ENCODE results near the gene PTK7. TPM values are rescaled to one million over a fixed set of nuclear protein-coding genes. Genes with fewer than 3 reads are reported as not detected.

The PTK7 gene
- total and polyA plus RNA-seq, 2 donors (not counting 3 experiments of a cell fraction or from before 2014, with no cell fraction given), result 41.9 to 65.6 TPM

- Histone ChIP-seq H3K9me3 (replicated peaks; ENCODE audit: control insufficient read depth, insufficient read depth, low read length) (no peaks in the 10 kb centered on the region), H3K9ac (replicated peaks; ENCODE audit: extremely low read depth, insufficient read depth, low read length) (peak overlapping the region; percentile 47), H3K9me1 (replicated peaks; ENCODE audit: control insufficient read depth, extremely low read depth, insufficient read depth, low read length) (no peaks in the 10 kb centered on the region)
These were observed 21.7 kb upstream of the PTK7 start for GRCh38 chr6:43054206-43054943.

More at GRCh38 chr6:43054206-43054943, 21.7 kb upstream of the PTK7 start:
- peak overlapping the region in 2 of 3 experiments; percentile 40 to 64 for H3K4me3 ChIP-seq (replicated peaks in 1 of 3; ENCODE audit: insufficient read depth in 1 of 3, low read depth in 1 of 3, low read length in 3 of 3)
- H3K36me3 ChIP-seq (ENCODE audit: control insufficient read depth in 2 of 2, extremely low read depth in 1 of 2, insufficient read depth in 2 of 2, low read length in 2 of 2), result peaks cover 0 to 7% of the 10 kb centered on the region in 2 experiments
- FAIRE-seq (no peak), DNase-seq (ENCODE audit: low read depth, low spot score) (peak; percentile 13)
- H3K79me2 ChIP-seq (ENCODE audit: control insufficient read depth, insufficient read depth, low read length), result peaks cover 14% of the 10 kb centered on the region
- H4K20me1 ChIP-seq (replicated peaks; ENCODE audit: control insufficient read depth, extremely low read depth, insufficient read depth, low read length), result no peaks in the 10 kb centered on the region
- no peaks in the 10 kb centered on the region for H3K27me3 ChIP-seq (ENCODE audit: control insufficient read depth in 2 of 2, insufficient read depth in 2 of 2, low read length in 2 of 2)
- dilution Hi-C loops (cut with MboI; ENCODE audit: extremely low pct_ligation_motif_present, low sequenced_read_pairs), result no loop called here
- H3K4me1 ChIP-seq (ENCODE audit: control insufficient read depth, extremely low read depth, insufficient read depth, low read length), result peaks cover 19% of the 10 kb centered on the region
- ChIA-PET POLR2A (interaction anchor here (0.6 to 1.7 kb wide), 6 partner anchors 32 to 315 kb away, joined by 3 to 7 read pairs (median 4); partner anchors contain the start of genes KLHDC3, MEA1, PPP2R5D and RRP36), CTCF (interaction anchor here (0.6 to 1.6 kb wide), 11 partner anchors 9 to 93 kb away, joined by 3 to 6 read pairs (median 4); partner anchors contain the start of genes KLHDC3, MEA1, PEX6 and PTK7)
- H3K27ac ChIP-seq (ENCODE audit: insufficient read depth, low read depth, low read length), result peak overlapping the region; percentile 82
- BruUV-seq (replicated peaks), result TSS peak; percentile 99
- H3K4me2 ChIP-seq (ENCODE audit: insufficient read depth, low read length), result peak overlapping the region; percentile 44
- intact Hi-C loops (cut with micrococcal nuclease), result no loop called here
- TF ChIP-seq CTCF (IDR thresholded peaks at IDR 0.05; ENCODE audit: extremely low read depth in 1 of 2, insufficient read depth in 1 of 2, low read depth in 1 of 2, low read length in 2 of 2) (no peak), POLR2AphosphoS5 (IDR thresholded peaks at IDR 0.05; ENCODE audit: insufficient read depth, low read depth, low read length) (no peak), EZH2 (IDR thresholded peaks at IDR 0.05; ENCODE audit: borderline replicate concordance, low read depth, low read length, severe bottlenecking) (no peak), GATA2 (IDR thresholded peaks at IDR 0.05; ENCODE audit: insufficient read depth, insufficient read length, low read depth, low read length) (no peak), MYC (IDR thresholded peaks at IDR 0.05; ENCODE audit: low read depth, low read length) (no peak), JUN (IDR thresholded peaks at IDR 0.05; ENCODE audit: borderline replicate concordance, insufficient read depth, insufficient read length, low read depth) (no peak), MAX (IDR thresholded peaks at IDR 0.05; ENCODE audit: insufficient read depth, insufficient read length) (no peak), POLR2A (IDR thresholded peaks at IDR 0.05; ENCODE audit: low read depth, low read length) (no peak), FOS (IDR thresholded peaks at IDR 0.05; ENCODE audit: borderline replicate concordance, insufficient read depth, low read length) (no peak)
- no peak overlapping the region for H2AFZ ChIP-seq (ENCODE audit: low read depth, low read length)
